HG03442 (cell line): ENCODE results near the gene FNBP1.

ENCODE experiments used
- ATAC-seq: cut with Tn5 transposase; IDR thresholded peaks from one replicate; pipeline ENCODE4 v1.9.1; 2021; ENCODE audit warnings: mild to moderate bottlenecking, moderate library complexity; ENCODE audit not compliant: unreplicated experiment

Gene FNBP1

DNA sequence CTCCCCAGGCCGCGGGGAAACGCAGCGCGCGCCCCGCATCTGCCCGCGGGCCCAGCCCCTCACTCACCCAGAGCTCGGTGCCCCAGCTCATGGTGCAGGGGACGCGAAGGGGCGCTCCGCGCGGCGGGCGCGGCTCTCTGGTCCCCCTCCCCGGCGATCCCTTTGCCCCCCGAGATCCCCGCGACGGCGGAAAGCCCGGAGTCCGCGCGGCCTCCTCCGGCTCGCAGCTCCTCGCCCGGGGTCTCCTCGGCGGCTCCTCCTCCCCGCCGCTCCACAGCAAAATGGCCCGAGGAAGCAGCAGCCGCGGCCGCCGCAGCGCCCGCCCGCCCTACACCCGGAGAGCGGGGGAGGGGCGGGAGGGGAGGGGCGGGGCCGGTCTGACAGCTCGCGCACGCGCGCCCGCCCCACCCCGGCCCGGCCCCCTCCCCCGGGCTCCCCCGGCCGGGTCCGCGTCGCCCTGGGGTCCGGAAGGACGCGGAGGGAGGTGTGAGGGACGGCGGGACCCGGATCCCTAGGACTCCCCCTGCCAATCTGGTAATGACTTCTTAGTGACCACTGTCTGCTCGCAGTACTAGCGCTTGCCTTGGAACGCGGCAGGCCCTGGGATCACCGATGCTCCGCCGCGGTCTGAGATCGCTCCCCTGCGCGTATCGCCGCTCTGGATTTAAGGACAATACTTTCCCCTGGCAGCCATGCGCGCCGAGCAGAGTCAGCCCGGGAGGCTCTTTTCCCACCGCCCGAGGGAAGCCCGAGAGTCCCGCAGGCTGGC lies at the start of gene FNBP1:
Gene FNBP1, minus strand, starts transcription at position 305 of the 769 bp plus-strand sequence. Its CDS starts 214 bp downstream, at position 91.
- peak; percentile 38 for ATAC-seq

DNA sequence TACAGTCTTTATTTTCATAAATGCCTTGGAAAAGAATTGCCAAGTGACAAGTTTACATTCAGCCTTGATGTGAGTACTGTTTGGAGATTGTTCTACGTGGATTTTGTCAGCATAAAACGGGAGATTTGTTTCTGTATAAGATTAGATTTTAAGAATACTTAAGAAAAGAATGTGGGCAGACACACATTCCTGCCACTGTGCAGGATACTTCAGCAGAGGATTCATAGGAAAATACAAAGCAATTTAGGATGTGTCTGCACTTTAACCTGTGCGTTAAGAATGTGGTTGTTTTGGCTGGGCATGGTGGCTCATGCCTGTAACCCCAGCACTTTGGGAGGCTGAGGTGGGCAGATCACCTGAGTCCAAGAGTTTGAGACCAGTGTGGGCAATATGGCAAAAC lies 47.9 kb upstream of the FNBP1 start:
- no peak for ATAC-seq

DNA sequence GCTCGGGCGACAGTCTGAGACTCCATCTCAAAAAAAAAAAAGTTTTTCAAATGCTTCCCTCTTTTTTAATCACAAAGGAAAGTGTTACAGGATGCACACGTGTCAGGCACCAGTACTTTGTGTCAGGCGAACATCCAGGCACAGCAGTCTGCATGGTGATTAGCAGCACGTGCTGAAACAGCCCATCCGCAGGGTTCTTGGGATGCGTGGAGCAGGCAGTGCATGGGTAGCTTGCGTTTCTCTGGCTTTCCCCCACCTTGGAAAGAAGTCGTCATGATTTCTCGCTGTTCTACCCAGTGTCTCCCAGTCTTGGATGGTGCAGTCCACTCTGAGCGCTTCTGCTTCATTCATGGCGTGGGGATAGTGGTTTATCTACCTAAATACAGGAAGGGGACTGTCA lies 46.2 kb upstream of the FNBP1 start:
- no peak for ATAC-seq

DNA sequence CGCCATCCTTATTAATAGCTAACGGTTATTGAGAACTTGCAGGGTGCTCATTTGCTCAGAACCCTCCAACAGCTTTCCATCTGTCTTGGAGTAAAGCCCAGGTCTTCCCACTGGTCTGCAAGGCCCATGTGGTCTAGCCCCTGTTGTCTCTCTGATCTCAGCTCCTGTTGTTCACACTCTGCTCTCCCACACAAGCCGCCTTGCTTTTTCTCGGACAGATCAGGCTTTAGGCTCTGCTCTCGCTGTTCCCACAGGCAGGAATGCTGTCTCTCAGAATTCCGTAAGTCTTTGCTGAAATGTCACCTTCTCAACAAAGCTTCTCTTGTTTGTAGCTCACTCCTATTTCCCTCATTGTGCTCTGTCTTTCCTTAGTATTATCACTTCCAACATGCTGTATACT lies 45.1 kb upstream of the FNBP1 start:
- no peak for ATAC-seq

DNA sequence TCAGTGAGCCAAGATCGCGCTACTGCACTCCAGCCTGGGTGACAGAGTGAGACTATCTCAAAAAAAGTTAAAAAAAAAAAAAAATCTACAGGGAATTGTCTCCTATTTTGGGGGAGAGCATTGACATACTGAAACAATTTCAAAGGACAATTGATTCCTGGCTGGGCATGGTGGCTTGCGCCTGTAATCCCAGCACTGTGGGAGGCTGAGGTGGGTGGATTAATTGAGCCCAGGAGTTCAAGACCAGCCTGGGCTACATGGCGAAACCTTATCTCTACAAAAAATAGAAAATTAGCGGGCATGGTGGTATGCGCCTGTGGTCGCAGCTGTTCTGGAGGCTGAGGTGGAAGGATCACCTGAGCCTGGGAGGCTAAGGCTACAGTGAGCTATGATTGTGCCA lies 41.3 kb upstream of the FNBP1 start:
- ATAC-seq: no peak

DNA sequence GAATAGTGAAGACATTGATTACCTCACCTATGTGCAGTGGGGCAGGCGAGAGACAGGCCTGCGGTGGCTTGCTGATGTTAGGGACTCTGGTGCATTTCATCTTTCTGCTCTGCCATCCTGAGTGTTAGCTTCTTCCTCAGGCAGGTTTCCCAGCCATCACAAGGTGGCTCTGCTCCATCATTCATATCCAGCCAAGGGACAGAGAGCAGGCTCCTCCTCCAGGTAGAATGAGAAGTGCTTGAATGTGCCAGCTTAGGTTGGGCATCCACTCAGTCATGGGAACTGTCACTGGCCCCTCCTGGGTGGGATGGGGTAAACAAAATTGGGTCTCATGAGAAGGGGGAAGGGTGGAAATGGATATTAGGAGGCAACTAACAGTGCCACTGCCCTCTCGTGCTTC lies 35.6 kb upstream of the FNBP1 start:
- ATAC-seq: no peak

DNA sequence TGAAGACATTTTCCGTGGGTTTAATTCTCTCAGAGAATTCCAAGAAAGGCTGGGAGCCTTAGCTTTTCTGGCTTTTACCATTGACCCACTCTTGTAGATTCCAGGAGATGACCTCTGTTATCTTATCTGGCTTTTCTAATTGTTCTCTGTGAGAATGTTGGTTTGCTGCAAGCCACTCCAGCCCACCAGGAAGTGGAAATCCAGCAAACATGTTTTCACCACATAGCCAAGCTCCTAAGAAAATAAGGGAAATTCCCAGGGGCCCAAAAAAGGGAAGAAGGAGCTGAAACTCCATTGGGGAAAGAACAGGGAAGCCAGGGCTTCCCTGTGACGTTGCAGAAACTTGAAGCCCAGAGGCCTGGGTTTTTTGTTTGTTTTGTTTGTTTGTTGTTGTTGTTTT lies 30.4 kb upstream of the FNBP1 start:
- no peak for ATAC-seq

DNA sequence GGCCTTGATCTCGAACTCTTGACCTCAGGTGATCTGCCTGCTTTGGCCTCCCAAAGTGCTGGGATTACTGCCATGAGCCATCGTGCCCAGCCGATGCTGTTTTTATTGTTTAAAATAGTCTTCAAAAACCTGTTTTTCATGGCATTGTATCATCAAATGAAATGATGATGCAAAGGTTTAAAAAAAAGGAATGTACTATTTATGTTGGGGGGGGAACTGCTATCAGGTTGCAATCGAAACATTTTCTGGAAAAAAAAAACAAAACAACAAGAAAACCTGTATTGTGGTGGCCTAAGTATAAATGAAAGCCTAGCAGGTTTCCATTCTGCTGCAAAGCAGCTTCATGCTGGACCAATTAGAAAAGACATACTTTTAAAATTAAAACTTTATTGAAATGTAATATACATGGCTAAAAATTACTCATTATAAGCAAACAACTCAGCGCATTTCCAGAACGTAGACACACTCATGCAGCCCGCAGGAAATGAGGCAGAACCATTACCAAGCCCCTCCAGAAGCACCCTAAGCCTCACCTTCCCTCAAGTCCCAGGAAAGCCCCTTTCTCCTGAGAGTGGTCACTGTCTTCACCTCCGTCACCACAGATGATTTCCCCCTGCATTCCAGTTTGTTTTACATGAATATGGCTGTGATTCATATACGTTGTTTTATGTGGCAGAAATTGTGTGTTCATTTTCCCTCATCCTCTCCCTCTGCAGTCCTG lies 29.7 kb upstream of the FNBP1 start:
- no peak for ATAC-seq

DNA sequence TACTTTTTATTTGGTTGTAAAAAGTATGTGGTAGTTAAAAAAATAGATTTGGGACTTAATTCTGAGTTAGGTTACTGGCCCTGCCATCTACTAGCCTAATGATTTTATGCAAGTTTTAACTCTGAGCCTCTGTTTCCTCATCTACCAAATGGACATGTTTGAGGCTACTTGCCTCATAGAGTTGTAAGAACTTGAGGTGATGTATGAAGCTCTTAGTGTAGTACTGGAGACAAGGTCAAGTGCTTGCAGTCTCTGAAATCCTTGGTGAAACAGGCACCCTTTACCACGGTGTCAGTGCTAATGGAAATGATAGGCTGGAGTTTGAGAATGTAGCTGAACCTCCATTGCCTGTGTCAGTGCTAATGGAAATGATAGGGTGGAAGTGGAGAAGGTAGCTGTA lies 26.1 kb upstream of the FNBP1 start:
- ATAC-seq: no peak

DNA sequence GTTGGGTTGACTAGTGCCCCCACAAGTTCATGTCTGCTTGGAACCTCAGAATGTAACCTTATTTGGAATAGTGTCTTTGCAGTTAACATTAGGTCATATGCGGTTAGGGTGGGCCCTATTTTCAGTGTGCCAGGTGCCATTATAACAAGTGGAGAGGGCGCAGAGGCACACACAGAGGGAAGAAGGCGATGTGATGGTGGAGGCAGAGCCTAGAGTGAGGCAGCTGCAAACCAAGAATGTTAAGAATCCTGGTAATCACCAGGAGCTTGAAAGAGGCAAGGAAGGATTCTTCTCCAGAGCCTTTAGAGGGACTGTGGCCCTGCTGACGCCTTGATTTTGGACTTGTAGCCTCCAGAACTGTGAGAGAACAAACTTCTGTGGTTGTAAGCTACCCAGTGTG lies 21.6 kb upstream of the FNBP1 start:
- no peak for ATAC-seq

DNA sequence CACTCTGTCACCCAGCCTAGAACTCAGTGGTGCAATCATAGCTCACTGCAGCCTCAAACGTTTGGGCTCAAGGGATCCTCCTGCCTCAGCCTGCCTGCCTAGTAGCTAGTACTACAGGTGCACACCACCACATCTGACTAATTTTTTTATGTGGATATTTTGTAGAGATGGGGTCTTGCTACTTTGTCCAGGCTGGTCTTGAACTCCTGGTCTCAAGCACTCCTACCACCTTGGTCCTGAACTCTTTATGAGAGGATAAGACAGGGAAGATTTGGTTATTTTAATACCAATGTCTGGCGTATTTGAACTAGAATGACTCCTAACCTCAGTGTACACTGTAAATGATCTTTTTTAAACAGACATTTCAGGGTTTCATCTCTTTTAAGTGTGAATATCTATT lies 19.8 kb upstream of the FNBP1 start:
- ATAC-seq: no peak

DNA sequence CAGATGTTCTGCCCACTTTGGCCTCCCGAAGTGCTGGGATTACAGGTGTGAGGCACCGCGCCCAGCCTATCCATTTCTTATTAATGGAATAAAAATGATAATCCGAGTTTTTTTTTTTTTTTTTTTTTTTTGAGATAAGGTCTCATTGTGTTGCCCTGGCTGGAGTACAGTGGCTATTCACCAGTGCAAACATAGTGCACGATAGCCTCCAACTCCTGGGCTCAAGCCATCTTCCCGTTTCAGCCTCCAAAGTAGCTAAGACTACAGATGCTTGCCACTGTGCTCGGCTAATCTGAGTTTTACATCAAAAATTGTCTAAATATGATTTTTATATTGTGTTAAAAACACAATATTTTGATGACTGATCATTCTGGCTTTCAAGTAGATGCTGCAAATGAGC lies 17.3 kb upstream of the FNBP1 start:
- ATAC-seq: no peak

DNA sequence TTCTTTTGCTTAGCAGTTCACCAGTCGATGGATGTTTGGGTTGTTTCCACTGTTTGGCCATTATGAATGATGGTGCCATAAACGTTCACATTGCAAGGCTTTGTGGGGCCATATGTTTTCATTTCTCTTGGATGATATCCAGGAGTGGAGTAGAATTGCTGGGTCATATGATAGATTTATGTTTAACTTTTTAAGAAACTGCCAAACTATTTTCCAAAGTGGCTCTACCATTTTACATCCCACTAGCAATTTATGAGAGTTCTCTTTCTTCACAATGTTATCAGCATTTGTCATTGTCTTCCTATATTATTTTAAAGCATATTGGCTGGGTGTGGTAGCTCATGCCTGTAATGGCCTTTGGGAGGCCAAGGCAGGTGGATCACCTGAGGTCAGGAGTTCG lies 15.9 kb upstream of the FNBP1 start:
- no peak for ATAC-seq

DNA sequence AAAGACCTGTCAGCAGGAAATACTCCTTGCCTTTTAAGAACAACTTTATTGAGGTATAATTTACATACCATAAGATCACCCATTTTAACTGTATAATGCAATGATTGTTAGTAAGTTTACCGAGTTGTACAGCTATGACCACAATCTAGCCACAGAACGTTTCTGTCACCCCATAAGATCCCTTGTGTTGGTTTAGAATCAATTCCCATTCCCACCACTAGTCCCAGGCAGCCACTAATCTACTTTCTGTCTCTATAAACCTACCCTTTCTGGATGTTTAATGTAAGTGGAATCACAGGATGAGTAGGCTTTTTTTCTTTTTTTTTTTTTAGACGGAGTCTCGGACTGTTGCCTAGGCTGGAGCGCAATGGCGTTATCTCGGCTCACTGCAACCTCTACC lies 15.2 kb upstream of the FNBP1 start:
- no peak for ATAC-seq

DNA sequence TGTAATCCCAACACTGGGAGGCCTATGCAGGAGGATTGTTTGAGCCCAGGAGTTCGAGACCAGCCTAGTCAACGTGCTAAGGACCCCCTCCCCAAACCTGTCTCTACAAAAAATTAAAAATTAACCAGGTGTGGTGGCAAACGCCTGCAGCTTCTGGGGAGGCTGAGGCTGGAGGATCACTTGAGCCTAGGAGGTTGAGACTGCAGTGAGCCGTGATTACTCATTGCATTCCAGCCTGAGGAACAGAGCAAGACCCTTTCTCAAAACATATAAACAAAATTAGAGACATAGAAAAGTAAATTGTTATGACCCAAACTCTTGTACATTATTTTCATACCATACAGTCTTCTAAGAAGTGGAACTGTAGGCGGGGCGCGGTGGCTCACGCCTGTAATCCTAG lies 11.8 kb upstream of the FNBP1 start:
- no peak for ATAC-seq

DNA sequence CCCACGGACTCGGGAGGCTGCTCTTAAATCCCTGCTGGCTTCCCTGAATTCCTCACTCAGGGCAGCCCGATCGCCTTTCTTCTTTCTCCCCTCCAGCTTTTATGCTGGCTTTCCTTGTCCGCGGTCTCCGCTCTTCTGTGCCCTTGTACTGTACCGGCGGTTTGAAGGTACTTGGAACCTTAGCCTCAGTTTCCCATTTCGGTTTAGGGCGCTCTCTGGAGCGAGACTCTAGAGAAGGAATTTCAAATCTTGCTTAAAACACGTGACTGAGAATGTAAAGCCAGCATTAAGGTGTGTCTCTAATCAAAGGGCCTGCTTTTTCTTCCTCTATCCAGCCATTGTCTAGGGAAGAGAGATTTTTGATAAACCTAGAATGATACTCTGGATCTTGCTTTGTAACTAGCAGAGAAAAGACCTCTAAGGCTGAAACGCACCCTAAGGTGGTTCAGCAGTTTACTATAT lies 11.4 kb upstream of the FNBP1 start:
- ATAC-seq: no peak

DNA sequence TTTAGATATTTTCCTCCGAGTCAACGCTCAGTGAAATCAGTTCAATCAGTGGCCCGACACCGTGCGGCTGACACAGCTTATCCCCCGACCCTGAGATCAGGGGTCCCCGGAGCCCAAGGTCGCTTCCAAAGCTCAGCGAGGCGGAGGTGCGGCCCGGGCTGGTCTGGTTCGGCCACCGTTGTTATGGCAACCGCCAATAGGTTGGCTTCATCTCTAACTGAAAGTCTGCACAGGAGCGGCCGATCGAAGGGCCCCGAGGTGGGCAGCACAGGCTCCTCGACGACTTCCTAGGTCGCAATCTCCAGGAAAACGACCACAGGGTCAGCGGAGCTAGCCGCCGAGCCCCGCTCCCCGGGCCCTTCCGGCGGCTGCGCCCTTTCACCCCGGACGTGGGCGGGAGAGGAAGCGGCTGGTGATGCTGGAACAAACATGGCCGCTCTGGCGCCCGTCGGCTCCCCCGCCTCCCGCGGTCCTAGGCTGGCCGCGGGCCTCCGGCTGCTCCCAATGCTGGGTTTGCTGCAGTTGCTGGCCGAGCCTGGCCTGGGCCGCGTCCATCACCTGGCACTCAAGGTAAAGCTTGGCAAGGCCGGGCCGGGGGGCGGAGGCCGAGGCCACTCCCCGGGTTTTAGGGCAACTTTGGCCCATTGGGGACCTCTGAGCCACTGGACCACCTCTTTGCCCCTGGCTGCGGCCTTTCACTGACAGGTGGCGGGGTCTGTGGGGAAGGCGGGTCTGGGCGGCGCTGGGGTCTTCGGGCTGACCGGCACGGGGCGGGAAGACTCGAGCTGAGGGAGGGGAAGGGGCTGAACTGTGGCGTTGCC lies 10.7 kb upstream of the FNBP1 start, which contains the start of gene GPR107:
Gene GPR107, plus strand, starts transcription at position 403 of the 821 bp plus-strand sequence. Its CDS starts 27 bp downstream, at position 430.
- ATAC-seq: peak; percentile 68

DNA sequence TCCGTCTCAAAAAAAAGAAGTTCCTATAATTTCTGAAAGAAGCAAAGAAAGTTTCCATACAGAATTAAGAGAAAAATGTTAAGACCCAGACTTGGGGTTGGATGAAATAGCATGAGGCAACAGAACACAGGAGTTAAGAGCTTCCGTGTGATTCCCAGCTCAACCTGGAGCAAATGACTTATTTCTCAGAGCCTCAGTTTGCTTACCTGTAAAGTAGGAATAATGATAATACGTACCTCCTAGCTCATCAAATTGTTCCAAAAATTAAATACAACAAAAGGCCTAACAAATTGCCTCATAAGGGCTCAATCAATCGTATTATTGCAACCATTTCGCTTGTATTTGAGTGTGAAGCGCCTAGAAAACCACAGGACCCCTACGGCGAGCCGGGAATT lies 10.1 kb upstream of the FNBP1 start:
- ATAC-seq: no peak

DNA sequence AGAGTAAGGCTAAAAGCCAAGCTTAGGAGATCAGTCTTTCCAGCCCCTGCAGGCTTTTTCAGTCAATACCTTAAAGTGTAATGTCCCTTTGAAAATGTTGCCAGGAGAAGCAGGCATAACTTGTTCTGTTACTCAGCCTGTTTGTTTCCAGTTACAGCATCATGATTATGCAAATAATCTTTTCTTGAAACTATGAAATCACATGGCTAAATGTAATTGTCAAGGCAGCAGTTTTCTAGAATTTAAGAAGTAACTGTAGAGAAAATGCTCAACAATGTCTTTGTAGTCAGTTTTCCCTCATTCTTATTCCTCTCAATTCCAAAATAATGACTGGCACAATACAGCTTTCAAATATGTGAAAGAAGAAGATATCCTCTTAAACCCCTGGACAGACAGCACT lies 8.9 kb upstream of the FNBP1 start:
- no peak for ATAC-seq

DNA sequence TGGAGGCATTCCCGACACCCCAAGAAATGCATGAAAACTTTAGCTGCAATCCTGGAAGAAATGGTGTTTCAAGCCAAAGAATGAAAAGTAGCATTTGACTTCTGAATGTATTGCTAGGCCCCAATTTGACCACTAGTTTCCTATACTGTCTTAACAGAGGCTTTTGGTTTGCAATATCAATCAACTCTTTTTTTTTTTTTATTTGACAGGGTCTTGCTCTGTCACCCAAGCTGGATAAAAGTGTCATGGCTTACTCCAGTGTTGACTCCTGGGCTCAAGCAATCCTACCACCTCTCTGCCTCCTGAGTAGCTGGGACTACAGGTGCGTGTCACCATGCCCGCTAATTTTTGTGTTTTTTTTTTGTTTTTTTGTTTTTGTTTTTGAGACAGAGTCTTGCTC lies 7.5 kb upstream of the FNBP1 start:
- no peak for ATAC-seq

DNA sequence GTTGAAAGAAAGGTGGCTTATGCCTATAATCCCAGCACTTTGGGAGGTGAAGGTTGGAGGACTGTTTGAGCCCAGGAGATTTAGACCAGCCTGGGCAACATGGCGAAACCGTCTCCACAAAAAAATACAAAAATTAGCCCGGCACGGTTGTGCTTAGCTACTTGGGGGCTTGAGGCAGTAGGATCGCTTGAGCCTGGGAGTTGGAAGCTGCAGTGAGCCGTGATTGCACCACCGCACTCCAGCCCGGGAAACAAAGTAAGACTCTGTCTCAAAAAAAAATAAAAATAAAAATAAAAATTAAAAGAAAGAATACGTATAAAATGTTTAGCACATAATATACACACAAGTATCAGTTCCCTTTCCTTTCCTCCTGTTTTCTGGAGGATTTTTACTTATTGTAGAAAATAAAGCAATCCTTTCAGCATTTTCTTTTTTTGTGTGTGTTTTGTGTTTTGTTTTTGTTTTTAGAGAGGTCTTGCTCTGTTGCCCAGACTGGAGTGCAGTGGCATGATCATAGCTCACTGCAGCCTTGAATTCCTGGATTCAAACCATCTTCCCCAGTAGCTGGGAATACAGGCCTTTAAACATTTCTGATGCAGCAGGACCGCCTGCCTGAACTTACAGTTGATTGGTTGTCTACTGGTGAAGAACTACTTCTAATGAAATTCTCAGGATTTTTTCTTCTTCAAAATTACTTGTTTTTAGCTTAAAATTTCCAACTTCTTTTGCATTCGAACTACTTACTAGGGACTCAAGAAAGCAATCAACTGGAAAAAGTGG lies 6.6 kb upstream of the FNBP1 start:
- no peak for ATAC-seq
